SH-SY5Y (cell line): ENCODE measurements around the gene IL10RB.

ENCODE experiments used
- GATA2 ChIP-seq: IDR thresholded peaks from 2 replicates; pipeline ENCODE4 v1.6.1; 2011; ENCODE audit warnings: mild to moderate bottlenecking, low read depth, low read length
- GATA3 ChIP-seq: IDR thresholded peaks from 2 replicates; pipeline ENCODE4 v1.6.1; 2011; ENCODE audit warnings: low read depth, mild to moderate bottlenecking, low read length, moderate library complexity

- no peak for TF ChIP-seq GATA3
- TF ChIP-seq GATA2: no peak
These were observed 51.8 kb downstream of the IL10RB start for GRCh38 chr21:33317786-33318486.
